Measurements from ENCODE around the gene NFATC2. TPM values are rescaled to one million over a fixed set of nuclear protein-coding genes. Genes with fewer than 3 reads are reported as not detected.

Gene NFATC2
- polyA plus RNA-seq, 1 of the 3 experiments (the other 2 are of a cell fraction) = 0.36 TPM

DNA sequence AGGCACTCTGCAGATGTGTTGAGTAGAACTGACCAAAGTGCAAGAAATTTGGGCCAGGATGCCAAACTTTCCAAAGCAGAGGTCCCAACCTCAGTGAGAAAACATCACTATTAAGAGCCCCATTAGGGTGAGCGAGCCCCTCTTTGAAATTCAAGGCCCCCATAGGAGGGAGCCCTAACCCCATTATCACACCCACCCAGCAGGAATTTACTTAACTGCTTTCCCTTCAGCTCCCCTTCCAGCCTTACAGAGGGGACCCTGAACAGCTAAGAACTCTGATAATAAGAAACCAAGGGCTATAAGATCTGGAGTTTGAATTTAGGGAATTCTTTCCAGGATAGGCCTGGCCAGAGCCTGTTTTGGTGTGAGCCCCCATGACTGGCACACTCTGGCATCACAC is 130.6 kb downstream of the NFATC2 start:
- 100% methylated on average over 1 of the region's 1 CpG for WGBS (ENCODE audit: low lambda C conversion rate)
- TF ChIP-seq YY1 (IDR thresholded peaks at IDR 0.05; ENCODE audit: low read depth) = no peak
- no peak for TF ChIP-seq ELF1 (IDR thresholded peaks at IDR 0.05)
- TF ChIP-seq RFX5 (IDR thresholded peaks at IDR 0.05; ENCODE audit: low read length) = no peak
- no peak for TF ChIP-seq NRF1 (IDR thresholded peaks at IDR 0.05; ENCODE audit: low read depth, low read length)
- TF ChIP-seq FOSL2 (IDR thresholded peaks at IDR 0.05; ENCODE audit: borderline replicate concordance, low read depth) = no peak
- 0 out of 2 replicates have a peak, but pooled peaks have one; percentile 22 for TF ChIP-seq SMC3 (IDR thresholded peaks at IDR 0.05; ENCODE audit: low read depth, low read length)
- TF ChIP-seq GABPA (IDR thresholded peaks at IDR 0.05; ENCODE audit: low read depth) = no peak
- TF ChIP-seq, protein P1, sequence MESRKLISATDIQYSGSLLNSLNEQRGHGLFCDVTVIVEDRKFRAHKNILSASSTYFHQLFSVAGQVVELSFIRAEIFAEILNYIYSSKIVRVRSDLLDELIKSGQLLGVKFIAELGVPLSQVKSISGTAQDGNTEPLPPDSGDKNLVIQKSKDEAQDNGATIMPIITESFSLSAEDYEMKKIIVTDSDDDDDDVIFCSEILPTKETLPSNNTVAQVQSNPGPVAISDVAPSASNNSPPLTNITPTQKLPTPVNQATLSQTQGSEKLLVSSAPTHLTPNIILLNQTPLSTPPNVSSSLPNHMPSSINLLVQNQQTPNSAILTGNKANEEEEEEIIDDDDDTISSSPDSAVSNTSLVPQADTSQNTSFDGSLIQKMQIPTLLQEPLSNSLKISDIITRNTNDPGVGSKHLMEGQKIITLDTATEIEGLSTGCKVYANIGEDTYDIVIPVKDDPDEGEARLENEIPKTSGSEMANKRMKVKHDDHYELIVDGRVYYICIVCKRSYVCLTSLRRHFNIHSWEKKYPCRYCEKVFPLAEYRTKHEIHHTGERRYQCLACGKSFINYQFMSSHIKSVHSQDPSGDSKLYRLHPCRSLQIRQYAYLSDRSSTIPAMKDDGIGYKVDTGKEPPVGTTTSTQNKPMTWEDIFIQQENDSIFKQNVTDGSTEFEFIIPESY (IDR thresholded peaks at IDR 0.05; ENCODE audit: borderline replicate concordance, low read depth) = no peak
- no peak for TF ChIP-seq TCF12 (IDR thresholded peaks at IDR 0.05)
- TF ChIP-seq, protein P2, sequence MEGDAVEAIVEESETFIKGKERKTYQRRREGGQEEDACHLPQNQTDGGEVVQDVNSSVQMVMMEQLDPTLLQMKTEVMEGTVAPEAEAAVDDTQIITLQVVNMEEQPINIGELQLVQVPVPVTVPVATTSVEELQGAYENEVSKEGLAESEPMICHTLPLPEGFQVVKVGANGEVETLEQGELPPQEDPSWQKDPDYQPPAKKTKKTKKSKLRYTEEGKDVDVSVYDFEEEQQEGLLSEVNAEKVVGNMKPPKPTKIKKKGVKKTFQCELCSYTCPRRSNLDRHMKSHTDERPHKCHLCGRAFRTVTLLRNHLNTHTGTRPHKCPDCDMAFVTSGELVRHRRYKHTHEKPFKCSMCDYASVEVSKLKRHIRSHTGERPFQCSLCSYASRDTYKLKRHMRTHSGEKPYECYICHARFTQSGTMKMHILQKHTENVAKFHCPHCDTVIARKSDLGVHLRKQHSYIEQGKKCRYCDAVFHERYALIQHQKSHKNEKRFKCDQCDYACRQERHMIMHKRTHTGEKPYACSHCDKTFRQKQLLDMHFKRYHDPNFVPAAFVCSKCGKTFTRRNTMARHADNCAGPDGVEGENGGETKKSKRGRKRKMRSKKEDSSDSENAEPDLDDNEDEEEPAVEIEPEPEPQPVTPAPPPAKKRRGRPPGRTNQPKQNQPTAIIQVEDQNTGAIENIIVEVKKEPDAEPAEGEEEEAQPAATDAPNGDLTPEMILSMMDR (IDR thresholded peaks at IDR 0.05) = peak; percentile 21; the same call in 1 of the 2 replicates
- TF ChIP-seq TAF1 (IDR thresholded peaks at IDR 0.05; ENCODE audit: borderline replicate concordance, low read depth, low read length) = no peak
- TF ChIP-seq FOXM1 (IDR thresholded peaks at IDR 0.05; ENCODE audit: low read depth) = no peak
- TF ChIP-seq, protein P3, sequence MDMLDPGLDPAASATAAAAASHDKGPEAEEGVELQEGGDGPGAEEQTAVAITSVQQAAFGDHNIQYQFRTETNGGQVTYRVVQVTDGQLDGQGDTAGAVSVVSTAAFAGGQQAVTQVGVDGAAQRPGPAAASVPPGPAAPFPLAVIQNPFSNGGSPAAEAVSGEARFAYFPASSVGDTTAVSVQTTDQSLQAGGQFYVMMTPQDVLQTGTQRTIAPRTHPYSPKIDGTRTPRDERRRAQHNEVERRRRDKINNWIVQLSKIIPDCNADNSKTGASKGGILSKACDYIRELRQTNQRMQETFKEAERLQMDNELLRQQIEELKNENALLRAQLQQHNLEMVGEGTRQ (IDR thresholded peaks at IDR 0.05; ENCODE audit: borderline replicate concordance, low read depth, low read length) = no peak
- no peak for TF ChIP-seq MXI1 (IDR thresholded peaks at IDR 0.05; ENCODE audit: low read depth, low read length)
- TF ChIP-seq RAD21 (IDR thresholded peaks at IDR 0.05; ENCODE audit: low read length) = peak; percentile 40
- no peak for TF ChIP-seq MEF2A (IDR thresholded peaks at IDR 0.05; ENCODE audit: borderline replicate concordance, low read depth)
- TF ChIP-seq JUND (IDR thresholded peaks at IDR 0.05) = no peak
- Histone ChIP-seq H3K4me1 (ENCODE audit: control insufficient read depth in 1 of 2, insufficient read depth in 2 of 2, low read depth in 1 of 2, low read length in 1 of 2) (peaks cover 9 to 17% of the 10 kb centered on the region in 2 experiments; a peak in 2 of 4 replicates), H3K36me3 (replicated peaks in 1 of 2; ENCODE audit: control insufficient read depth in 1 of 2, insufficient read depth in 2 of 2, low read length in 1 of 2) (no peaks in the 10 kb centered on the region), H3K9me2 (no peaks in the 10 kb centered on the region), H3K9ac (peak overlapping the region; percentile 61; the same call in 1 of the 2 replicates), H3K9me3 (no peaks in the 10 kb centered on the region), H3K4me2 (0 out of 2 replicates have a peak overlapping the region, but pooled peaks have one; percentile 71), H3F3A (replicated peaks; ENCODE audit: insufficient read depth) (no peaks in the 10 kb centered on the region), H2AFZ (ENCODE audit: low read depth) (peak overlapping the region; percentile 89), H3K79me2 (ENCODE audit: insufficient read depth) (no peaks in the 10 kb centered on the region), H3K27me3 (ENCODE audit: insufficient read depth) (no peaks in the 10 kb centered on the region), H4K20me1 (ENCODE audit: insufficient read depth) (no peaks in the 10 kb centered on the region), H3K4me3 (ENCODE audit: low read depth in 2 of 2, low read length in 1 of 2) (no peak overlapping the region), H3K27ac (ENCODE audit: low read depth in 2 of 2, low read length in 1 of 2) (peak overlapping the region; percentile 72 to 93)
- POLR2A ChIA-PET = interaction anchor here (0.6 to 0.9 kb wide), 2 partner anchors 32 to 186 kb away, joined by 3 read pairs; no protein-coding TSS in a partner anchor
- CTCF ChIA-PET = interaction anchor here (0.8 to 4.5 kb wide), 12 partner anchors 22 to 431 kb away, joined by 3 to 27 read pairs (median 4); no protein-coding TSS in a partner anchor
- peak; percentile 56 for DNase-seq
